ENCODE results near the gene MFSD12. TPM values are rescaled to one million over a fixed set of nuclear protein-coding genes. Genes with fewer than 3 reads are reported as not detected.
"Not testable (repeated sequence)": the region's sequence is repeated elsewhere in the genome, so short reads cannot be mapped to it uniquely, and the experiment has no call there.

MFSD12 gene
- polyA plus RNA-seq, 3 donors = 44.0 to 93.7 (median 60.7) TPM

DNA sequence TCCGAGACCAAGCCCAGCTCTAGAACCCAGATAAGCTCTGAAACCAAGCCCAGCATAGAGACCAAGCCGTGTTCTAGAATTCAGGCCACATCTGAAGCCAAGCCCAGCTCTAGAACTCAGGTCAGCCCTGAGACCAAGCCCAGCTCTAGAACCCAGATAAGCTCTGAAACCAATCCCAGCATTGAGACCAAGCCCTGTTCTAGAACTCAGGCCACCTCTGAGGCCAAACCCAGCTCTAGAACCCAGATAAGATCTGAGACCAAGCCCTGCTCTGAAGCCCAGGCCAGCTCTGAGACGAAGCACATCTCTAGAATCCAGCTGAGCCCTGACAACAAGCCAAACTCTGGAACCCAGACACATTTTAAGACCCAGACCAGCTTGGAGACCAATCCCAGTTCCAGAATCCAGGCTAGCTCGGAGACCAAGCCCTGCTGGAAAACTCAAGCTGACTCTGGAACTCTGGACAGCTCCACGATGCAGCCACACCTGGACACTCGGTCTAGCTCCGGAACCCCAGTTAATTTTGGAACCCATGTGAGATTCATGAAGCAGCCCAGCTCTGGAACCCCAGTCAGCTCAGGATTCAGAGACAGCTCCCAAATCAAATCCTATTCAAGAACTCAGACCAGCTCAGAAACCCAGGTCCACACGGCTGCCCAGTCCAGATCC, 33.7 kb upstream of the MFSD12 start:
- no peak for DNase-seq (ENCODE audit: extremely low read depth in 1 of 11, low read depth in 9 of 11, low spot score in 4 of 11)

DNA sequence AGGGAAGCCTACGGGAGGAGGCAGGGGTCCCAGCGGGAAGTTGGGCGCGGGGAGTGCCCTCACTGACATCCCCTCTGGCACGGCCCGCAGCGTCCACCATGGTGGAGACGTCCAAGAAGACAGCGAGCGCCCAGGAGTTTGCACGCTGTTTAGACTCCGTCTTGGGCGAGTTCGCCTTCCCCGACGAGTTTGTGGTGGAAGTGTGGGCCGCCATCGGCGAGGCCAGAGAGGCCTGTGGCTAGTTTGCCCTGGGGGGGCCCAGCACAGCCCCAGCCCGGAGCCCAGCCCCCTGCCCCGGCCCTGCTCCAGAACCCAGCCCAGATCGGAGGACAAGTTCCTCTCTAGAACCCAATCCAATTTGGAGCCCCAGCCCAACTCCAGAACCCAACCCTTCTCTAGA, 32.6 kb upstream of the MFSD12 start:
- DNase-seq (ENCODE audit: extremely low read depth in 1 of 11, low read depth in 9 of 11, low spot score in 4 of 11) = no peak

DNA sequence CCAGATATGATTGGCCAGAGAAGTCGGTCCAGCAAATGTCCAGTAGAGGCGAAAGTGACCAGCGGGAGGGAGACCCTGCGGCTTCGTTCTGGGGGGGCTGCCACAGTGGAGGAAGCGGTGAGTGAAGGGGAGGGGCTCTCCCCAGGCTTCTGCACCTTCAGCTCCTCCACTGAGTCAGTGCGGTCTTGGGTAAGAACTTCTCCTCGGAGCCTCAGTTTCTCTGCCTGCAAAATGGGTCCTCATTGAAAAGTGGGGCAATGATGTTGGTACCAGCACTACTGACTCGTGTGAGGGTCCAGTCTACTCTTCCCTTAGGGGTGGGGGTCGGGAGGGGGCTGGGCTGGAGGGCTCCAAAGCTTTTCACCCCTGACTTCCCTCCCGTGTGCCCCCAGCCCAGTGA, 32.1 kb upstream of the MFSD12 start:
- no peak for DNase-seq (ENCODE audit: extremely low read depth in 1 of 11, low read depth in 9 of 11, low spot score in 4 of 11)

DNA sequence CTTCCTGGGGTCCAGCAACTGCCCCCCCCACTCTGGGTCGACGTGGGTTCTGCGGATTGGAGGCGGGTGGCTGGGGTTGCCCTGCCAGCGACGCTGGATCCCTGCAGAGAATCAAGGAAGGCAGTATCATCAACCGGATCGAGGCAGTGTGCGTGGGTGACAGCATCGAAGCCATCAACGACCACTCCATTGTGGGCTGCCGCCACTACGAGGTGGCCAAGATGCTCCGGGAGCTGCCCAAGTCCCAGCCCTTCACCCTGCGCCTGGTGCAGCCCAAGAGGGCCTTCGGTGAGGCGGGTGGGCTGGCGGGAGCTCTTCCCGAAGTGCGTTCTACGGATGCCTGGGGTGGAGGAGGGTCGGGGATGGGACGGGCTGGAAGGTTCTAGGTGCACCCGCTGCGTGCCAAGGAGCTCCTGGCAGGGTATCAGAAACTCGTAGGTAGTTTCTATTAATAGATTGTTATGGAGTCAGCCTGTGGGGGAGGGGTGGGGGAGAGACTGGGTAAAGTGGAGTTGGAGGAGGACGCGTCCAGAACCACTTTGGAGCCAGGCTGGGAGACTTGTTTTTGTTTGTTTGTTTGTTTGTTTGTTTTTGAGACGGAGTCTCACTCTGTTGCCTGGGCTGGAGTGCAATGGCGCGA, 29.4 kb upstream of the MFSD12 start:
- DNase-seq (ENCODE audit: extremely low read depth in 1 of 11, low read depth in 9 of 11, low spot score in 4 of 11) = no peak

DNA sequence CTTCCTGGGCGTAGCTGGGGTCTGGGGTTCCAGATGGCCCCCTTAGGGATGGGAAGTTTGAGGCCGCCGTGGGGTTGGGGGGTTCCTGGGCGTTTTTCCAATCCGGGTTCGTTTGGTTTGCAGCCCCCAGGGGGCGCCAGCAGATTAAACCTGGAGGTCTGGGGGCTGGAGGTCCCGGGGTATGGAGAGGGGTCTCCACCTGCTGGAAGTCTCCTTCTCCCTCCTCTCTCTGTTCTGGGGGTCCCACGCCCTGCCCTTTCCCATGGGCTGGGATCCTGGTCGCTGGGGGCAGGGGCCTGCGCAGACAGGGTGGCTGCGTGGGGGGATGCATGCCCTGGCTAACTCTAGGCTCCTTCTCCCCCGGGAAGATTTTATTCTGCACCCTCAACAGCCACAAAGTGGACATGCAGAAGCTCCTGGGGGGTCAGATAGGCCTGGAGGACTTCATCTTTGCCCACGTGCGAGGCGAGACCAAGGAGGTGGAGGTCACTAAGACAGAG, 28.8 kb upstream of the MFSD12 start:
- no peak for DNase-seq (ENCODE audit: extremely low read depth in 1 of 11, low read depth in 9 of 11, low spot score in 4 of 11)

DNA sequence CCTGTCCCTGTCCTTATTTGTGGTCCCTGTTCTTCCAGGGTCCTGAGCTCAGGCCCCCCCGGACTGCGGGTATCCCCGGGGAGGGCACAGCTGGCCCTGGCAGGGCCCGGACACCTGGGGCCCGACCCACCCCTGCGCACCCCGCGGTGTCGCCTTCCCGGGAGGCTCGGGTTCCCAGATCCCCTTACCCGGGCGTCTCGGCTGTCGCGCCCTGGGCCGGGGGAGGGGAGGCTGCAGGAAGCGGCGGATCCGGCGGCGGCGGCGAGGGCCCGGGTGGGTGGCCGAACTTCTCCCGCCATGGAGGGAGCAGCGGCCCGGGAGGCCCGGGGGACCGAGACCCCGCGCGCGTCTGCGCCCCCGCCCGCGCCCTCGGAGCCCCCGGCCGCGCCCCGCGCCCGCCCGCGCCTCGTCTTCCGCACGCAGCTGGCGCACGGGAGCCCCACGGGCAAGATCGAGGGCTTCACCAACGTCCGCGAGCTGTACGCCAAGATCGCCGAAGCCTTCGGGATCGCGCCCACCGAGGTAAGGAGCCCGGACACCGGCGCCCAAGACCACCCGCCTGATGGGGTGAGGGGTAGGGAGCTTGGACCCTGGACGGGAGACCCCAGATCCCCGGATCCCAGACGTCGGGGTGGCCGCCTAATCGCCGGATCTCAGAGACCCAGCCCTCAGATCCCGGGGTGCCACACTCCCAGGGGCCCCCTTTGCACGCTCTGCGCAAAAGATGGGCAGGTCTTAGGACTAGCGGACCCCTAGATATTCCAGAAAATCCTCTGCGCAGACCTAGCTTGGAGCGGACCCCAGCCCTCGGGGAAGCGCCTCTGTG, 28.1 kb upstream of the MFSD12 start, which contains the start of gene GIPC3:
Gene GIPC3, plus strand, starts transcription at position 178 of the 826 bp plus-strand sequence. Its CDS starts 120 bp downstream, at position 298.
- no peak for DNase-seq (ENCODE audit: extremely low read depth in 1 of 11, low read depth in 9 of 11, low spot score in 4 of 11)

DNA sequence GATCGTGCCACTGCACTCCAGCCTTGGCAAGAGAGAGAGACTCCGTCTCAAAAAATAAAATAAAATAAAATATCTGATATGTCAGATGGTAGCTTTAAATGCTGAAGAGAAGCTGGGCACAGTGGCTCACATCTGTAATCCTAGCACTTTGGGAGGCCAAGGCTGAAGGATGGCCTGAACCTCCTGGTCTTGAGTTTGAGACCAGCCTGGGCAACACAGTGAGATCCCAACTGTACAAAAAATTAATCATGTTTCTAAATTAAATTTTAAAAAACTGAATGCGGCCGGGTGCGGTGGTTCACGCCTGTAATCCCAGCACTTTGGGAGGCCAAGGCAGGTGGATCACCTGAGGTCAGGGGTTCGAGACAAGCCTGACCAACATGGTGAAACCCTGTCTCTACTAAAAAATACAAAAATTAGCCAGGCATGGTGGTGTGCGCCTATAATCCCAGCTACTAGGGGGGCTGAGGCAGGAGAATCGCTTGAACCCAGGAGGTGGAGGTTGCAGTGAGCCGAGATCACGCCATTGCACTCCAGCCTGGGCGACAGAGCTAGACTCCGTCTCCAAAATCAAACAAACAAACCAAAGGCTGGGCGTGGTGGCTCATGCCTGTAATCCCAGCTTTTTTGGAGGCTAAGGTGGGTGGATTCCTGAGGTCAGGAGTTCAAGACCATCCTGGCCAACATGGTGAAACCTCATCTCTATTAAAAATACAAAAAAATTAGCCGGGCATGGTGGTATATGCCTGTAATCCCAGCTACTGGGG, 26.8 kb upstream of the MFSD12 start:
- not testable (repeated sequence) for DNase-seq (ENCODE audit: extremely low read depth in 1 of 11, low read depth in 9 of 11, low spot score in 4 of 11)

DNA sequence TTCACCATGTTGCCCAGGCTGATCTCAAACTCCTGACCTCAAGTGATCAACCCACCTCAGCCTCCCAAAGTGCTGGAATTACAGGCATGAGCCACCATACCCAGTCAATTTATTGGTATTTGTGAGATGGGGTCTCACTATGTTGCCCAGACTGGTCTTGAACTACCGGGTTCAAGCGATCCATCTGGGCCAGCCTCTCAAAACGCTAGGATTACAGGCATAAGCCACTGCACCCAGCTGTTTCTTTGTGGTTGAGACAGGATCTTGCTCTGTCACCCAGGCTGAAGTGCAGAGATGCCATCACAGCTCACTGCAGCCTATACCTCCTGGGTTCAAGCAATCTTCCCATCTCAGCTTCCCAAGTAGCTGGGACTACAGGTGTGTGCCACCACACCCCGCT, 24.4 kb upstream of the MFSD12 start:
- DNase-seq (ENCODE audit: extremely low read depth in 1 of 11, low read depth in 9 of 11, low spot score in 4 of 11) = not testable (repeated sequence)

DNA sequence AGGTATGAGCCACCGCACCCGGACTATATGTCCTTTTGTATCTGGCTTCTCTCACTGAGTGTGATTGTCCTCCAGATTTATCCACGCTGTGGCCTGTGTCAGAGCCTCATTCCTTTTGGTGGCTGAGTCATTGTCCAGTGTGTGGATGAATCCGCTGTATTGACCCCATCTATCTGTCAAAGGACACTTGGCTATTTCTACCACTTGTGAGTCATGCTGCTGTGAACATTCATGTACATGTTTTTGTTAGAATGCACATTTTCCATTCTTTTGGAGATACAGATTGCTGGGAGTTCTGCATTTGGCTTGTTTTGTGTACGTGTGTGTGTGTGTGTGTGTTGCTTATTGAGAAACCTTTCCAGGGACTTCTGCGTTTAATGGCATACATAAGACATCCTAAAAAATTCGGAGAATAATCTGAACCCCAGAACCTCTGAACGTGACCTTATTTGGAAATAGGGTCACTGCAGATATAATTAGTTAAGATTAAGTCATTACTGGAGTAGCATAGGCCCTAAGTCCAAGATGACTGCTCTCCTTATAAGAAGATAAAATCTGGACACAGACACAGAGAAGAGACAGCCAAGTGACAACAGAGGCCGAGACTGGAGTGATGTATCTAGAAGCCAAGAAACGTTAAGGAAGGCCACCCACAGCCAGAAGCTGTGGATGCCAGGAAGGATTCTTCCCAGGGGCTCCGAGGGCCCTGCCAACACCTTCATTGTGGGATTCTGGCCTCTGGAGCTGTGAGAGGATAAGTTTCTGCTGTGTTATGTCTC, 23.0 kb upstream of the MFSD12 start:
- DNase-seq (ENCODE audit: extremely low read depth in 1 of 11, low read depth in 9 of 11, low spot score in 4 of 11) = no peak

DNA sequence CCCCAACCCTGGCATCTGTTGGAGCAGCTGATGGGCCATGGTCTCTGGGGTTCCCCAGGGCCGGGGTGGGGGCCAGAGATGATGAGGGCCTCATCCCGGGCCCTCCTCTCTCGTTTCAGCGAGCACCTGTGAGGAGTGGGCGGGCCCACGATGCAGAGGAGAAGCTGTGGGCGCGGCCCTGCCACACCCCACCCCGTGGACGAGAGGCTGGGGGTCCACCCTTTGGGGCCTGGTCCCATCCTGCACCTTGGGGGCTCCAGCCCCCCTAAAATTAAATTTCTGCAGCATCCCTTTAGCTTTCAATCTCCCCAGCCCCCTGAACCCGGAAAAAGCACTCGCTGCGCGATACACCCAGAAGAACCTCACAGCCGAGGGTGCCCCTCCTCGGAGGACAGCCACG, 21.0 kb upstream of the MFSD12 start:
- no peak for DNase-seq (ENCODE audit: extremely low read depth in 1 of 11, low read depth in 9 of 11, low spot score in 4 of 11)

DNA sequence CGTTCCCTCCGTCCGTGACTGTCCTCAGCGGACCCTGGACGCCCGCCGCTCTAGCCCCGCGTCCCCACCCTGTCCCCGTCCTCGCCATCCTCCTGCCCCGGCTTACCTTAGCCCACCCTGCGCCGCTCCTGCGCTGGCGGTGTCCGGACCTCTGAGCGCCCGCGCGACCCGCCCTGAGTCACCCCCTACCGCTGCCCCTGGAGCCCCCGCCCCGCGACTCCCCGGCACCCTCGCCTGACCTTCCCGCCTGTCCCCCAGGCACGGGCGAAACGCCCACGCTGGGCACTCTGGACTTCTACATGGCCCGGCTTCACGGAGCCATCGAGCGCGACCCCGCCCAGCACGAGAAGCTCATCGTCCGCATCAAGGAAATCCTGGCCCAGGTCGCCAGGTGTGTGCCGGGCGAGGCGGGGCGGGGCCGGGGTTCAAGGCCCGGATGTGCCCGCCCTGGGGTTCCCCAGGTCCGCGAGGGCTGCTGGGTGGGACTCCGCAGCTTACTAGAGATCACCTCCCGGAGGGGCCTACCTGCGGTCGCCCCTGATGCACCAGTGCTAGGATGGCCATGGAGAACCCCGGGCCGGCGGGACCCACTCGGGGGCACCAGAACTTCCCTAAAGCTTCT, 20.4 kb upstream of the MFSD12 start:
- no peak for DNase-seq (ENCODE audit: extremely low read depth in 1 of 11, low read depth in 9 of 11, low spot score in 4 of 11)

DNA sequence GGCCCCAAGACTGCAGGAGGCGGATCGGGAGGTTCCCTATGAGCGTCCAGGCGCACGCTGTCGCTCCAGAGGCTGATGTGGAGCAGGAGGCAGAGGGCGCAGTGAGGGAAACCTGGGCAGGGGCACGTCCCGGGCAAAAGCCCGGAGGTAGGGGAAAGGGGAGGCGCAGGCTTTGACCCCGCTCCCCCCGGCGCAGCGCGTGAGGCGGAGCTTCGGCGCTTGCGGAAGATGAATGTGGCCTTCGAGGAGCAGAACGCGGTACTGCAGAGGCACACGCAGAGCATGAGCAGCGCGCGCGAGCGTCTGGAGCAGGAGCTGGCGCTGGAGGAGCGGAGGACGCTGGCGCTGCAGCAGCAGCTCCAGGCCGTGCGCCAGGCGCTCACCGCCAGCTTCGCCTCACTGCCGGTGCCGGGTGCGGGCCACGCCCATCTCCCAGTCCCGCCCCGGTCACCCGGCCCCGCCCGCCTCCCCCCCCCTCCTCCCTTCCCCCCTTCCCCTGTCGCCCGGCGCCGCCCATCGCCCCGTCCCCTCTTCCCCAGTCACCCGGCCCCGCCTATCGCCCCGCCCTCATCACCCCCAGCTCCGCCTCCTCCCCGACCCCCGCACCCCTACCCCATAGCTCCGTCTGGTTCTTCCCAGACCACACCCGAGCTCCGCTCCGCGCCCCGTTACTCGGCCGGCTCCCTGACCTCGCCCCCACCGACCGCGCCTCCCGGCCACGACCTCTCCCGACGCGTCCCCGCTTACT, 19.5 kb upstream of the MFSD12 start:
- DNase-seq (ENCODE audit: extremely low read depth in 1 of 11, low read depth in 9 of 11, low spot score in 4 of 11) = no peak

DNA sequence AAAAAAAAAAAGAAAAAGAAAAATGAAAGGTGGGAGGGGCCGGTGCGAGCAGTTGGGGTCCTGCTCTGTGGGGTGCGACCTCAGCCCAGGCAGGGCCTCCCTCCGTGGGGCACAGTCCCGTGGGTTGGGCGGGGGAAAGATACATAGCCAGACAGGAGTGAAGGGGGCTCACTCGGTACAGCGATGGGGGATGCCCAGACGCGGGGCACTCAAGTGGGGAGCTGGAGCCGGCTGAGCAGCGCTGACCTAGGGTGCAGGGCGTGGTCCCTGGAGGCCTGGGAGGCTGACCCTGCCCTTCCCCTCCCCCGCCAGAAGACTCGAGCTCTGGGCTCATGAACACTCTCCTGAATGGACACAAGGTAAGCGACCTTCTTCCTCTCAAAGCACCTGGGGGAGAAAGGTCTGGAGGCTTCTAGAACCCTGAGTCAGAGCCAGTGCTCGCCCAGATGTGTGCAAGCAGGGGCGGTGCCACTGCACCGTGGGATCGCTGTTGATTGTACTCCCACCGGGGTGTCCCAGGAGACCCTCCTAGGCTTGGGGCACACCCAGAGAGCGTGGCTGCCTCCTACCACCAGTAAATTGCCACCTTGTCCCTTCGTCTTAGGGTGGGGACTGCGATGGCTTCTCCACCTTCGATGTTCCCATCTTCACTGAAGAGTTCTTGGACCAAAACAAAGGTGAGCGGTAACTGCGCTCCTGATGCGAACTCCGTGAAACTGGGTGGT, 18.7 kb upstream of the MFSD12 start:
- no peak for DNase-seq (ENCODE audit: extremely low read depth in 1 of 11, low read depth in 9 of 11, low spot score in 4 of 11)

DNA sequence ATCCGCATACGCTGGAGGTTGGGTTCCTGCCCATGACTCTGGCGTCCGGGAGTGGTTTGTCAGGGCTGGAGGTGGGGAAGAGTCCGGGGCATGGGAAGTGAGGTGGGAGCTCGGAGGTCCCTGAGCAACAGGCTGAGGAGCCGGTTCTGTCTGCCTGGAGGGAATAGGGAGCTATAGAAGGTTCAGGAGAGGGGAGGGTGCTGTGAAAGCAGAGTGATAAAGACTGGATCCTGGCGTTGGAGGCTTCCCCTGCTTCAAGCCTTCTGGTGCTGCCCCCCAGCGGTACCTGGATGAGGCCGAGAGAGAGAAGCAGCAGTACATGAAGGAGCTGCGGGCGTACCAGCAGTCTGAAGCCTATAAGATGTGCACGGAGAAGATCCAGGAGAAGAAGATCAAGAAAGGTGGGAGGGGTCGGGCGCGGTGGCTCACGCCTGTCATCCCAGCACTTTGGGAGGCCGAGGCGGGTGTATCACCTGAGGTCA, 17.9 kb upstream of the MFSD12 start:
- no peak for DNase-seq (ENCODE audit: extremely low read depth in 1 of 11, low read depth in 9 of 11, low spot score in 4 of 11)

DNA sequence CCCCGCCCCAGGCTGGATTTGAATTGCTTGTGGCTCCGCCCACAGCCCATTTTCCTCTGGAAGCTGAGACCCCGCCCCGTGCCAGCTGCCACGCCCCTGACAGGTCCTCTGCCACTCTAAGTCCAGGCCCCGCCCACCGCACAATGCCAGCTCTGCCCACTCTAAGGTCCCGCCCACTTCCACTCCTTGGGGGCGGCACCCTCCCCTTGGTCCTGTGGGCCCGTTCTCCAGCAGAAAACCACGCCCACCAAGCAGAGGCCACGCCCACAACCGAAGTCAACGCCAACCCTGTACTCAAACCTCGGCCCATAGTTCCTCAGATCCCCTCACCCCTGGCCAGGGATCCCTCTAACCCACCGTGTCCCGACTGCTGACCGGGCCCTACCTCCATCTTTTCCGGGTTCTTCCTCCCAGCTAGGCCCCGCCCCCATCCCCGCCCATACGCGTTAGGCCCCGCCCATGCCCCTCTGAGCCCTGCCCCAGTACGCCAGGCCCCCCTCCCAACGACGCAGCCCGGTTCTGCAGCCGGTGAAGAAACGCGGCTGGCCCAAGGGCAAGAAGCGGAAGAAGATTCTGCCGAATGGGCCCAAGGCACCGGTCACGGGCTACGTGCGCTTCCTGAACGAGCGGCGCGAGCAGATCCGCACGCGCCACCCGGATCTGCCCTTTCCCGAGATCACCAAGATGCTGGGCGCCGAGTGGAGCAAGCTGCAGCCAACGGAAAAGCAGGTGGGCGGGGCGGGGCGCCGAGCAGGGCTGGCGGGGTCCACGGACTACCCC, 16.7 kb upstream of the MFSD12 start:
- DNase-seq (ENCODE audit: extremely low read depth in 1 of 11, low read depth in 9 of 11, low spot score in 4 of 11) = peak in 5 of 11 donors; percentile 41 to 73 (median 48)

Measured in renal cortex interstitium (tissue), 11 donors.